Progenitor cell of endocrine pancreas (in vitro differentiated cells): ENCODE measurements around the gene MED16. TPM values are rescaled to one million over a fixed set of nuclear protein-coding genes. Genes with fewer than 3 reads are reported as not detected.

ENCODE experiments used
- DNase-seq: peaks from one replicate; pipeline ENCODE4 v3.0.0; 2021; ENCODE audit warnings: low spot score; ENCODE audit not compliant: unreplicated experiment
- H3K27ac Mint-ChIP-seq: 2 replicates; pipeline ENCODE4 v1.8.0; 2021; ENCODE audit warnings: mild to moderate bottlenecking, moderate library complexity, mixed read lengths
- H3K27me3 Mint-ChIP-seq: 2 replicates; pipeline ENCODE4 v1.8.0; 2021; ENCODE audit warnings: mixed read lengths
- H3K36me3 Mint-ChIP-seq: 2 replicates; pipeline ENCODE4 v1.8.0; 2022; ENCODE audit warnings: mixed read lengths; ENCODE audit not compliant: insufficient read depth
- H3K4me1 Mint-ChIP-seq: 2 replicates; pipeline ENCODE4 v1.8.0; 2021; ENCODE audit warnings: low read depth, mixed read lengths
- H3K4me3 Mint-ChIP-seq: 2 replicates; pipeline ENCODE4 v1.8.0; 2021; ENCODE audit warnings: low read depth, mild to moderate bottlenecking, moderate library complexity, mixed read lengths
- H3K9me3 Mint-ChIP-seq: 2 replicates; pipeline ENCODE4 v1.8.0; 2021; ENCODE audit warnings: low read depth, mixed read lengths
- total RNA-seq: library from RNA; stranded (reverse); gene quantifications from 2 replicates; pipeline ENCODE4 v1.2.1, GENCODE V29; 2021
- TF ChIP-seq, protein P1 (sequence below): fragments of 200-600 bp; sonication (generic); IDR thresholded peaks from one replicate; pipeline ENCODE4 v1.5.0; 2021; ENCODE audit warnings: antibody characterized with exemption, mild to moderate bottlenecking; ENCODE audit not compliant: unreplicated experiment

The MED16 gene
- total RNA-seq, 1 donor from 2014 or later = 87.2 TPM

DNA sequence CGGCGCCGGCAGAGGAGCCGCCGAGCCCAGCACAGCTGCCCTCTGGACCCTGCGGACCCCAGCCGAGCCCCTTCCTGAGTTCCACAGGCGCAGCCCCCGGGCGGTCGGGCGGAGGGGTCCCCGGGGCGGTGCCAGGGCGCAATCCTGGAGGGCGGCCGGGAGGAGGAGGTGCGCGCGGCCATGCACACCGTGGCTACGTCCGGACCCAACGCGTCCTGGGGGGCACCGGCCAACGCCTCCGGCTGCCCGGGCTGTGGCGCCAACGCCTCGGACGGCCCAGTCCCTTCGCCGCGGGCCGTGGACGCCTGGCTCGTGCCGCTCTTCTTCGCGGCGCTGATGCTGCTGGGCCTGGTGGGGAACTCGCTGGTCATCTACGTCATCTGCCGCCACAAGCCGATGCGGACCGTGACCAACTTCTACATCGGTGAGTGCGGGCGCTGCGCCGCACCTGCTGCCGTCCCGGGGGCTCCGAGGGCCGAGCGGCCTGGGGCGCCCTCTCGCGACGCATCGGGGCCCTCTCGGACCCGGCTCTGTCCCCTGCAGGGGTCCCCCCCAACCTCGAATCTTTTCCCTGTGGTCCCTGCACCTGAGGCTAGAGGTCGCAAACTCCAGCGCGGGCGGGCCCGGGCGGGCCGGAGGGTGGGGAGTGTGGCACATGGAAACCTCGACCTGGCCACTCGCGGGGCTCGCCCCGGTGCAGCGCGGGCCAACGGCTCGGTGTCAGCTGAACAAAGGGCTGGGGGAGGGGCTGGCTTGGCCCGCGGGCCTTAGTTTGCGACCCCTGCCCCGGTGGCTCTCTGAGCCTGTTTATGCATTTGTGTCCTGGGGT, 24.6 kb upstream of the MED16 start, which contains the start of gene KISS1R:
Gene KISS1R, plus strand, starts transcription at position 11 of the 829 bp plus-strand sequence. Its CDS starts 170 bp downstream, at position 181.
- Mint-ChIP-seq H3K27ac (no peak within 1 kb of the TSS), H3K4me1 (peaks cover 4% of the 10 kb centered on the region), H3K9me3 (no peaks in the 10 kb centered on the region), H3K36me3 (no peaks in the 10 kb centered on the region), H3K27me3 (peaks cover 24% of the 10 kb centered on the region), H3K4me3 (peak within 1 kb of the TSS; percentile 58)
- DNase-seq = peak; percentile 73
- TF ChIP-seq, protein P1, sequence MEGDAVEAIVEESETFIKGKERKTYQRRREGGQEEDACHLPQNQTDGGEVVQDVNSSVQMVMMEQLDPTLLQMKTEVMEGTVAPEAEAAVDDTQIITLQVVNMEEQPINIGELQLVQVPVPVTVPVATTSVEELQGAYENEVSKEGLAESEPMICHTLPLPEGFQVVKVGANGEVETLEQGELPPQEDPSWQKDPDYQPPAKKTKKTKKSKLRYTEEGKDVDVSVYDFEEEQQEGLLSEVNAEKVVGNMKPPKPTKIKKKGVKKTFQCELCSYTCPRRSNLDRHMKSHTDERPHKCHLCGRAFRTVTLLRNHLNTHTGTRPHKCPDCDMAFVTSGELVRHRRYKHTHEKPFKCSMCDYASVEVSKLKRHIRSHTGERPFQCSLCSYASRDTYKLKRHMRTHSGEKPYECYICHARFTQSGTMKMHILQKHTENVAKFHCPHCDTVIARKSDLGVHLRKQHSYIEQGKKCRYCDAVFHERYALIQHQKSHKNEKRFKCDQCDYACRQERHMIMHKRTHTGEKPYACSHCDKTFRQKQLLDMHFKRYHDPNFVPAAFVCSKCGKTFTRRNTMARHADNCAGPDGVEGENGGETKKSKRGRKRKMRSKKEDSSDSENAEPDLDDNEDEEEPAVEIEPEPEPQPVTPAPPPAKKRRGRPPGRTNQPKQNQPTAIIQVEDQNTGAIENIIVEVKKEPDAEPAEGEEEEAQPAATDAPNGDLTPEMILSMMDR = peak; percentile 84

DNA sequence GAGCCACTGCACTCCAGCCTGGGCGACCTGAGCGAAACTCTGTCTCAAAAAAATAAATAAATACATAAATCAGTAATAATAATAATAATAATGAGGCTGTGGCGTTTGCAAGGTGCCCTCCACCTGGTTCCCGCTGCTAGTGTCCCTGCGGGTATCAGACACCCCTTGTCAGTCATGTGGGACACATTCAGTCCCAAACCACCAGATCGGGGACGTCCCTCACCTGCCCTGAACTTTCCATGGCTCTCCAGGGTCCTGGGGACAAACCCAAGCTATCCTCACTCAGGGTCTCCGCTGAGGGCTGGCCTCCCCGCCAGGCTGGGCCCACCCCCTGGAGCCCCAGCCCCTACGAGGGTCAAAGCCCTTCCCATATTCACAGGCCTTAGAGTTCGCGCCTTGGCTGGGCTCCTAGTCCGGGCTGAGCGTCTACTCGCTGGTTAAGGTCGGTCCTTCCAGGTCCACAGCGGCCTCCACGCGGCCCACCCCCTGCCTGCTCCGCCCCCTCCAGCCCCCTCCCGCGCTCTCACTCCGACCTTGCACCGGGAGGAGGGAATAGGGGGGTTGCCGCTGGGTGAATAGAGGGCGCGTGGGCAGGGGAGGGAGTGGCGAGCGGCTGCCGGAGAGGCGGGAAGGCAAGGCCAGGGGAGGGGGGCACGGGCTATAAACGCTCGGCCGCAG, 23.8 kb upstream of the MED16 start:
- TF ChIP-seq, protein P1 = no peak

DNA sequence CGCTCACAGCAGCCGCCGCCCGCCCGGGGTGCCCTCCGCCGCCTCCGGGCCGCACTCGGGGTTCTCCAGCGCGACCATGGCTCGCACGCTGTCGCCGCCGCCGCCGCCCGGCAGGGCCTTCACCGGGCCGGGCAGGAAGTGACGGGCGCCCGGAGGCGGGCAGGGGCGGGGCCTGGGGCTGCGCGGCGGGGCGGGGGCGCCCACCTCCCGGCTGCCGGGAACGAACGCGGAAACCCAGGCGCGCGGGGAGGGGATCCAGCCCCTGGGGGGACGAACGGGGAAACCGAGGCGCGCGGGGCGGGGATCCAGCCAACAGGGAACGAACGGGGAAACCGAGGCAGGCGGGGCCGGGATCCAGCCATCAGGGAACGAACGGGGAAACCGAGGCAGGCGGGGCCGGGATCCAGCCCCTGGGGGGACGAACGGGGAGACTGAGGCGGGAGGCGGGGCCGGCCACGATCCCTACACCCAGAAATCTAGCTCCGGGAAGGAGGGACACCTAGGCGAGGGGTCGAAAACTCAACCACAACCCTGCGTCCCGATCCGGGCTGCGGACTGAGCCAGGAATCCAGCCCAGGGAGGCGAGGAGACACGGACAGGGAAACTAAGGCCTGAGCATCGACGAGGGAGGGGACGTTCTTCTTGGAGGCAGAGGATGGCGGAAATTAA, 20.2 kb upstream of the MED16 start, which contains the start of gene R3HDM4:
Gene R3HDM4, minus strand, starts transcription at position 140 of the 669 bp plus-strand sequence. Its CDS starts 62 bp downstream, at position 78.
- no peaks in the 10 kb centered on the region for H3K36me3 Mint-ChIP-seq
- TF ChIP-seq, protein P1 = no peak
- peak; percentile 62 for DNase-seq
- H3K4me3 Mint-ChIP-seq = peak within 1 kb of the TSS; percentile 77
- H3K9me3 Mint-ChIP-seq = no peaks in the 10 kb centered on the region
- H3K27ac Mint-ChIP-seq = peak within 1 kb of the TSS; percentile 77
- H3K27me3 Mint-ChIP-seq = peaks cover 6% of the 10 kb centered on the region
- H3K4me1 Mint-ChIP-seq = peaks cover 8% of the 10 kb centered on the region

More for the DNA sequence above, 23.8 kb upstream of the MED16 start:
- no peak overlapping the region for H3K4me3 Mint-ChIP-seq
- no peaks in the 10 kb centered on the region for H3K36me3 Mint-ChIP-seq
- H3K4me1 Mint-ChIP-seq = peaks cover 2% of the 10 kb centered on the region
- no peaks in the 10 kb centered on the region for H3K9me3 Mint-ChIP-seq
- DNase-seq = no peak
- peaks cover 21% of the 10 kb centered on the region for H3K27me3 Mint-ChIP-seq
- H3K27ac Mint-ChIP-seq = no peak overlapping the region

DNA sequence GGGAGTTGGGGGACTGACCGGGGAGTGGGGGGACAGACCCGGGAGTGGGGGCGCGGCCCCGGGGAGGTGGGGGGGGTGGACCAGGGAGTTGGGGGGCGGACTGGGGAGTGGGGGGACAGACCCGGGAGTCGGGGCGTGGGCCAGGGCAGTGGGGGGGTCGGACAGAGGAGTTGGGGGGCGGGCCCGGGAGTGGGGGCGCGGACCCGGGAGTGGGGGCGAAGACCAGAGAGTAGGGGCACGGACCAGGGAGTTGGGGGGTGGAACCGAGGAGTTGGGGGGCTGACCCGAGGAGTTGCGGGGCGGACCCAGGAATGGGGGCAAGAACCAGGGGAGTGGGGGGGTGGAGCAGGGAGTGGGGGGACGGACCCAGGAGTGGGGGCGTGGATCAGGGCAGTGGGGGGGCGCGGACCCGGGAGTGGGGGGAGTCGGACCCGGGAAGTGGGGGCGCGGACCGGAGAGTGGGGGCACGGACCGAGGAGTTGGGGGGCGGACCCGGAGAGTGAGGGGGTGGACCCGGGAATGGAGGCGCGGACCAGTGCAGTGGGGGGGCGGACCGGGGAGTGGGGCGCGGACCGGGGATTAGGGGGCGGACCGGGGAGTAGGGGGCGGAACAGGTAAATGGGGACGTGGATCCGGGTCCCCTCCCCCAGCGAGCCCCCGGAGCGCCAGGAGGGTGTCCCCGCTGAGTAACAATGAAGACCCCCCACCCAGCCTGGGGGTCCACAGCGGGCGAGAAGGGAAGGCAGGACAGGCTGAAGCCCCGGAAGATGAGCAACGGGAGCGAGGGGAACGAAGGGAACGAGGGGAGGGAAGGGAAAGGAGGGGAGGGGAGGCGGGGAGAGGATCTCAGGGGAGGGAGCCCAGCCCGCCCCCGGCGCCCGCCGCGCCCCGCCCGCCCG, 19.4 kb upstream of the MED16 start:
- DNase-seq = no peak
- Mint-ChIP-seq H3K4me1 (peaks cover 6% of the 10 kb centered on the region), H3K27ac (no peak overlapping the region), H3K27me3 (peaks cover 4% of the 10 kb centered on the region), H3K9me3 (no peaks in the 10 kb centered on the region), H3K36me3 (no peaks in the 10 kb centered on the region), H3K4me3 (peak overlapping the region; percentile 75)
- TF ChIP-seq, protein P1 = no peak
